Liver (tissue), 9 donors: Measurements from ENCODE around the gene AMHR2. TPM values are rescaled to one million over a fixed set of nuclear protein-coding genes. Genes with fewer than 3 reads are reported as not detected.

Experiments
- DNase-seq: peaks from one replicate; pipeline ENCODE4 v3.0.0-alpha.2; 2017; ENCODE audit warnings: low spot score
- H3K27ac ChIP-seq, 2 donors: one replicate each; pipeline ENCODE4 v1.7.0; 2013; ENCODE audit warnings: inconsistent platforms in 2 of 2, low read length in 2 of 2, control low read depth in 1 of 2, low read depth in 1 of 2, mild to moderate bottlenecking in 1 of 2
- H3K27me3 ChIP-seq, 4 donors: one replicate each; pipeline versions ENCODE4 v1.6.1 to v1.7.0; 2013; ENCODE audit warnings: low read length in 3 of 4, inconsistent platforms in 1 of 4, mild to moderate bottlenecking in 1 of 4, moderate library complexity in 1 of 4; ENCODE audit not compliant: control insufficient read depth in 4 of 4, insufficient read depth in 4 of 4
- H3K36me3 ChIP-seq, 4 donors: one replicate each; pipeline versions ENCODE4 v1.6.1 to v1.7.0; 2013; ENCODE audit warnings: low read length in 3 of 4, mild to moderate bottlenecking in 3 of 4, low read depth in 1 of 4, moderate library complexity in 1 of 4; ENCODE audit not compliant: control insufficient read depth in 4 of 4, insufficient read depth in 3 of 4
- H3K4me1 ChIP-seq, 4 donors: one replicate each; pipeline versions ENCODE4 v1.6.1 to v1.7.0; 2013; ENCODE audit warnings: low read length in 3 of 4, mild to moderate bottlenecking in 3 of 4, moderate library complexity in 1 of 4; ENCODE audit not compliant: control insufficient read depth in 4 of 4, insufficient read depth in 4 of 4
- H3K4me3 ChIP-seq, 3 donors: one replicate each; pipeline versions ENCODE4 v1.6.1 to v1.7.0; 2013; ENCODE audit warnings: low read length in 3 of 3, control low read depth in 1 of 3, low read depth in 1 of 3, mild to moderate bottlenecking in 1 of 3
- H3K9ac ChIP-seq, 2 donors: one replicate each; pipeline ENCODE4 v1.7.0; 2013; ENCODE audit warnings: low read length in 2 of 2, mild to moderate bottlenecking in 2 of 2, moderate library complexity in 2 of 2, control low read depth in 1 of 2, low read depth in 1 of 2
- H3K9me3 ChIP-seq, 4 donors: one replicate each; pipeline versions ENCODE4 v1.6.1 to v1.7.0; 2013; ENCODE audit warnings: low read length in 3 of 4; ENCODE audit not compliant: control insufficient read depth in 4 of 4
- EGR1 ChIP-seq, 2 donors: IDR thresholded peaks; 2 replicates each; pipeline ENCODE4 v1.6.1; 2016 to 2018; ENCODE audit warnings: antibody characterized with exemption in 2 of 2, low read depth in 2 of 2
- FOXA1 ChIP-seq: IDR thresholded peaks from 2 replicates; pipeline ENCODE4 v1.6.1; 2016; ENCODE audit warnings: antibody characterized with exemption
- FOXA2 ChIP-seq: IDR thresholded peaks from 2 replicates; pipeline ENCODE4 v1.6.1; 2016; ENCODE audit warnings: antibody characterized with exemption
- GABPA ChIP-seq, 2 donors: IDR thresholded peaks in 1 of 2; conservative IDR thresholded peaks in 1 of 2; 2 replicates each; pipeline ENCODE4 v1.6.1; 2016; ENCODE audit warnings: antibody characterized with exemption in 2 of 2, mild to moderate bottlenecking in 1 of 2, moderate library complexity in 1 of 2
- HNF4A ChIP-seq, 2 donors: conservative IDR thresholded peaks; 2 replicates each; pipeline ENCODE4 v1.6.1; 2016; ENCODE audit warnings: antibody characterized with exemption in 2 of 2, mild to moderate bottlenecking in 2 of 2
- HNF4G ChIP-seq: IDR thresholded peaks from 2 replicates; pipeline ENCODE4 v1.6.1; 2016; ENCODE audit warnings: antibody characterized with exemption
- JUND ChIP-seq, 2 donors: IDR thresholded peaks; 2 replicates each; pipeline ENCODE4 v1.6.1; 2016; ENCODE audit warnings: antibody characterized with exemption in 2 of 2
- NR2F2 ChIP-seq: IDR thresholded peaks from 2 replicates; pipeline ENCODE4 v1.6.1; 2016; ENCODE audit warnings: antibody characterized with exemption
- RAD21 ChIP-seq, 2 donors: IDR thresholded peaks; 2 replicates each; pipeline ENCODE4 v1.6.1; 2016; ENCODE audit warnings: antibody characterized with exemption in 2 of 2, mild to moderate bottlenecking in 2 of 2
- RXRA ChIP-seq, 2 donors: IDR thresholded peaks; 2 replicates each; pipeline ENCODE4 v1.6.1; 2017 to 2018; ENCODE audit warnings: antibody characterized with exemption in 2 of 2, mild to moderate bottlenecking in 1 of 2
- SP1 ChIP-seq: IDR thresholded peaks from 2 replicates; pipeline ENCODE4 v1.6.1; 2018; ENCODE audit warnings: antibody characterized with exemption, mild to moderate bottlenecking
- TAF1 ChIP-seq: conservative IDR thresholded peaks from 2 replicates; pipeline ENCODE4 v1.6.1; 2016; ENCODE audit warnings: antibody characterized with exemption, mild to moderate bottlenecking
- YY1 ChIP-seq: IDR thresholded peaks from 2 replicates; pipeline ENCODE4 v1.6.1; 2016; ENCODE audit warnings: antibody characterized with exemption, mild to moderate bottlenecking
- WGBS: extraction: QIAGEN DNeasy Blood & Tissue Kit; methylation state at CpG from one replicate; pipeline ENCODE4 v1.1.7; 2013; 5-methylcytosine and 5-hydroxymethylcytosine counted together
- polyA plus RNA-seq, 2 donors: library from polyadenylated mRNA; stranded (reverse) in 1 of 2; unstranded in 1 of 2; fragments of 200-250 nt in 1 of 2; fragments of >200 nt in 1 of 2; fragmentation: Nextera tagmentation in 1 of 2; extraction: Ambion mirVana in 1 of 2; gene quantifications; one replicate each; pipeline versions ENCODE4 v1.2.1 to v1.2.3, GENCODE V29; 2013 to 2015
- total RNA-seq, 2 donors: library from RNA; depleted of rRNA; stranded (reverse); fragments of >200 nt; gene quantifications; one replicate each; pipeline ENCODE4 v1.2.3, GENCODE V29; 2014
- TF ChIP-seq, protein P1 (sequence below): IDR thresholded peaks from 2 replicates; pipeline ENCODE4 v1.6.1; 2016; ENCODE audit warnings: antibody characterized with exemption, mild to moderate bottlenecking
- TF ChIP-seq, protein P2 (sequence below): IDR thresholded peaks from 2 replicates; pipeline ENCODE4 v1.6.1; 2016; ENCODE audit warnings: antibody characterized with exemption
- TF ChIP-seq, protein P3 (sequence below): fragments of 150-350 bp; IDR thresholded peaks from 2 replicates; pipeline ENCODE4 v1.5.1; 2017; ENCODE audit warnings: improper control_type of control experiment, low read depth, low read length; ENCODE audit not compliant: missing input control
- TF ChIP-seq, protein P4 (sequence below): IDR thresholded peaks from 2 replicates; pipeline ENCODE4 v1.6.1; 2016; ENCODE audit warnings: antibody characterized with exemption
- TF ChIP-seq, protein P5 (sequence below): IDR thresholded peaks from 2 replicates; pipeline ENCODE4 v1.6.1; 2016; ENCODE audit warnings: antibody characterized with exemption
- donor health status: healthy.
- donor health status: healthy.
- donor health status: healthy.
- donor health status: healthy.
- donor health status: healthy.

The AMHR2 gene
- total and polyA plus RNA-seq, 4 donors = 0.67 to 1.3 (median 0.92) TPM

DNA sequence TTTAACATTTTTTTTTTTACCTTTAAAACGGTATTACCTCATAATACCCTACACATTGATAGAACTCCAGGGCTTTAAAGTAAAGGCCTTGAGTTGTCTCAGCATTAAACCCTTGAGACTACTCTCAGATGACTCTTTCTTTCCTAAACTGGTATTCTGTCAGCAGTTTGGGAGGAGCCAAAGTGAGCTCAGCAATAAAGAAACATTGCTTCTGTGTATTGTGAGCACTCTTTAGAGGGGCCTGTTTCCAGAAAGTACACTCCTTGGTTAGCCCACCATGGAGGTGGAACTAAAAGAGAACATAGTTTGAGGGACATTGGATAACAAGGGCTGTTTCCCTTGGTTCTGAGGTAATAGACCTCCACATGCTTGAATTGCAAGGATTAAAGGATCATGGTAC lies 55.2 kb downstream of the AMHR2 start:
- TF ChIP-seq, protein P1, sequence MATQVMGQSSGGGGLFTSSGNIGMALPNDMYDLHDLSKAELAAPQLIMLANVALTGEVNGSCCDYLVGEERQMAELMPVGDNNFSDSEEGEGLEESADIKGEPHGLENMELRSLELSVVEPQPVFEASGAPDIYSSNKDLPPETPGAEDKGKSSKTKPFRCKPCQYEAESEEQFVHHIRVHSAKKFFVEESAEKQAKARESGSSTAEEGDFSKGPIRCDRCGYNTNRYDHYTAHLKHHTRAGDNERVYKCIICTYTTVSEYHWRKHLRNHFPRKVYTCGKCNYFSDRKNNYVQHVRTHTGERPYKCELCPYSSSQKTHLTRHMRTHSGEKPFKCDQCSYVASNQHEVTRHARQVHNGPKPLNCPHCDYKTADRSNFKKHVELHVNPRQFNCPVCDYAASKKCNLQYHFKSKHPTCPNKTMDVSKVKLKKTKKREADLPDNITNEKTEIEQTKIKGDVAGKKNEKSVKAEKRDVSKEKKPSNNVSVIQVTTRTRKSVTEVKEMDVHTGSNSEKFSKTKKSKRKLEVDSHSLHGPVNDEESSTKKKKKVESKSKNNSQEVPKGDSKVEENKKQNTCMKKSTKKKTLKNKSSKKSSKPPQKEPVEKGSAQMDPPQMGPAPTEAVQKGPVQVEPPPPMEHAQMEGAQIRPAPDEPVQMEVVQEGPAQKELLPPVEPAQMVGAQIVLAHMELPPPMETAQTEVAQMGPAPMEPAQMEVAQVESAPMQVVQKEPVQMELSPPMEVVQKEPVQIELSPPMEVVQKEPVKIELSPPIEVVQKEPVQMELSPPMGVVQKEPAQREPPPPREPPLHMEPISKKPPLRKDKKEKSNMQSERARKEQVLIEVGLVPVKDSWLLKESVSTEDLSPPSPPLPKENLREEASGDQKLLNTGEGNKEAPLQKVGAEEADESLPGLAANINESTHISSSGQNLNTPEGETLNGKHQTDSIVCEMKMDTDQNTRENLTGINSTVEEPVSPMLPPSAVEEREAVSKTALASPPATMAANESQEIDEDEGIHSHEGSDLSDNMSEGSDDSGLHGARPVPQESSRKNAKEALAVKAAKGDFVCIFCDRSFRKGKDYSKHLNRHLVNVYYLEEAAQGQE = no peak
- TF ChIP-seq RAD21 (IDR thresholded peaks at IDR 0.05) = no peak
- no peak for TF ChIP-seq EGR1 (IDR thresholded peaks at IDR 0.05; ENCODE audit: low read depth in 2 of 2)
- TF ChIP-seq, protein P2, sequence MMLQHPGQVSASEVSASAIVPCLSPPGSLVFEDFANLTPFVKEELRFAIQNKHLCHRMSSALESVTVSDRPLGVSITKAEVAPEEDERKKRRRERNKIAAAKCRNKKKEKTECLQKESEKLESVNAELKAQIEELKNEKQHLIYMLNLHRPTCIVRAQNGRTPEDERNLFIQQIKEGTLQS = no peak
- no peak for TF ChIP-seq YY1
- no peak for TF ChIP-seq GABPA (IDR thresholded peaks at IDR 0.05 in 1 of 2, conservative IDR thresholded peaks at IDR 0.05 in 1 of 2)
- TF ChIP-seq, protein P3, sequence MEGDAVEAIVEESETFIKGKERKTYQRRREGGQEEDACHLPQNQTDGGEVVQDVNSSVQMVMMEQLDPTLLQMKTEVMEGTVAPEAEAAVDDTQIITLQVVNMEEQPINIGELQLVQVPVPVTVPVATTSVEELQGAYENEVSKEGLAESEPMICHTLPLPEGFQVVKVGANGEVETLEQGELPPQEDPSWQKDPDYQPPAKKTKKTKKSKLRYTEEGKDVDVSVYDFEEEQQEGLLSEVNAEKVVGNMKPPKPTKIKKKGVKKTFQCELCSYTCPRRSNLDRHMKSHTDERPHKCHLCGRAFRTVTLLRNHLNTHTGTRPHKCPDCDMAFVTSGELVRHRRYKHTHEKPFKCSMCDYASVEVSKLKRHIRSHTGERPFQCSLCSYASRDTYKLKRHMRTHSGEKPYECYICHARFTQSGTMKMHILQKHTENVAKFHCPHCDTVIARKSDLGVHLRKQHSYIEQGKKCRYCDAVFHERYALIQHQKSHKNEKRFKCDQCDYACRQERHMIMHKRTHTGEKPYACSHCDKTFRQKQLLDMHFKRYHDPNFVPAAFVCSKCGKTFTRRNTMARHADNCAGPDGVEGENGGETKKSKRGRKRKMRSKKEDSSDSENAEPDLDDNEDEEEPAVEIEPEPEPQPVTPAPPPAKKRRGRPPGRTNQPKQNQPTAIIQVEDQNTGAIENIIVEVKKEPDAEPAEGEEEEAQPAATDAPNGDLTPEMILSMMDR = no peak
- no peak for TF ChIP-seq NR2F2
- no peak for TF ChIP-seq FOXA1
- TF ChIP-seq, protein P4, sequence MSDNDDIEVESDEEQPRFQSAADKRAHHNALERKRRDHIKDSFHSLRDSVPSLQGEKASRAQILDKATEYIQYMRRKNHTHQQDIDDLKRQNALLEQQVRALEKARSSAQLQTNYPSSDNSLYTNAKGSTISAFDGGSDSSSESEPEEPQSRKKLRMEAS = no peak
- TF ChIP-seq HNF4A (conservative IDR thresholded peaks at IDR 0.05) = no peak
- TF ChIP-seq HNF4G = no peak
- TF ChIP-seq JUND (IDR thresholded peaks at IDR 0.05) = no peak
- TF ChIP-seq RXRA (IDR thresholded peaks at IDR 0.05) = no peak
- TF ChIP-seq FOXA2 = no peak
- TF ChIP-seq, protein P5, sequence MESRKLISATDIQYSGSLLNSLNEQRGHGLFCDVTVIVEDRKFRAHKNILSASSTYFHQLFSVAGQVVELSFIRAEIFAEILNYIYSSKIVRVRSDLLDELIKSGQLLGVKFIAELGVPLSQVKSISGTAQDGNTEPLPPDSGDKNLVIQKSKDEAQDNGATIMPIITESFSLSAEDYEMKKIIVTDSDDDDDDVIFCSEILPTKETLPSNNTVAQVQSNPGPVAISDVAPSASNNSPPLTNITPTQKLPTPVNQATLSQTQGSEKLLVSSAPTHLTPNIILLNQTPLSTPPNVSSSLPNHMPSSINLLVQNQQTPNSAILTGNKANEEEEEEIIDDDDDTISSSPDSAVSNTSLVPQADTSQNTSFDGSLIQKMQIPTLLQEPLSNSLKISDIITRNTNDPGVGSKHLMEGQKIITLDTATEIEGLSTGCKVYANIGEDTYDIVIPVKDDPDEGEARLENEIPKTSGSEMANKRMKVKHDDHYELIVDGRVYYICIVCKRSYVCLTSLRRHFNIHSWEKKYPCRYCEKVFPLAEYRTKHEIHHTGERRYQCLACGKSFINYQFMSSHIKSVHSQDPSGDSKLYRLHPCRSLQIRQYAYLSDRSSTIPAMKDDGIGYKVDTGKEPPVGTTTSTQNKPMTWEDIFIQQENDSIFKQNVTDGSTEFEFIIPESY = no peak
- TF ChIP-seq TAF1 = no peak
- no peak for TF ChIP-seq SP1
- Histone ChIP-seq H3K9ac (no peak overlapping the region), H3K4me1 (peaks cover 0 to 2% (median 0%) of the 10 kb centered on the region in 4 donors), H3K36me3 (peaks cover 10 to 74% (median 66%) of the 10 kb centered on the region in 4 donors), H3K27ac (no peak overlapping the region), H3K4me3 (no peak overlapping the region), H3K9me3 (no peaks in the 10 kb centered on the region), H3K27me3 (no peaks in the 10 kb centered on the region)
- WGBS = 72% methylated on average over 1 of the region's 1 CpG
- DNase-seq = no peak
